HG03354 (cell line): ENCODE results near the gene VPS18.

Experiments
- ATAC-seq: cut with Tn5 transposase; IDR thresholded peaks from one replicate; pipeline ENCODE4 v1.9.1; 2021; ENCODE audit warnings: mild to moderate bottlenecking; ENCODE audit not compliant: unreplicated experiment, poor library complexity, severe bottlenecking

Gene VPS18

DNA sequence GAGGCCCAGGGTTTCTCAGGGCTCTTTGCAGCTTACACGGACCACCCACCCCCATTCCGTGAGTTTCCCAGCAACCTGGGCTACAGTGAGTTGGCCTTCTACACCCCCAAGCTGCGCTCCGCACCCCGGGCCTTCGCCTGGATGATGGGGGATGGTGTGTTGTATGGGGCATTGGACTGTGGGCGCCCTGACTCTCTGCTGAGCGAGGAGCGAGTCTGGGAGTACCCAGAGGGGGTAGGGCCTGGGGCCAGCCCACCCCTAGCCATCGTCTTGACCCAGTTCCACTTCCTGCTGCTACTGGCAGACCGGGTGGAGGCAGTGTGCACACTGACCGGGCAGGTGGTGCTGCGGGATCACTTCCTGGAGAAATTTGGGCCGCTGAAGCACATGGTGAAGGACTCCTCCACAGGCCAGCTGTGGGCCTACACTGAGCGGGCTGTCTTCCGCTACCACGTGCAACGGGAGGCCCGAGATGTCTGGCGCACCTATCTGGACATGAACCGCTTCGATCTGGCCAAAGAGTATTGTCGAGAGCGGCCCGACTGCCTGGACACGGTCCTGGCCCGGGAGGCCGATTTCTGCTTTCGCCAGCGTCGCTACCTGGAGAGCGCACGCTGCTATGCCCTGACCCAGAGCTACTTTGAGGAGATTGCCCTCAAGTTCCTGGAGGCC, 5.4 kb downstream of the VPS18 start:
- no peak for ATAC-seq

DNA sequence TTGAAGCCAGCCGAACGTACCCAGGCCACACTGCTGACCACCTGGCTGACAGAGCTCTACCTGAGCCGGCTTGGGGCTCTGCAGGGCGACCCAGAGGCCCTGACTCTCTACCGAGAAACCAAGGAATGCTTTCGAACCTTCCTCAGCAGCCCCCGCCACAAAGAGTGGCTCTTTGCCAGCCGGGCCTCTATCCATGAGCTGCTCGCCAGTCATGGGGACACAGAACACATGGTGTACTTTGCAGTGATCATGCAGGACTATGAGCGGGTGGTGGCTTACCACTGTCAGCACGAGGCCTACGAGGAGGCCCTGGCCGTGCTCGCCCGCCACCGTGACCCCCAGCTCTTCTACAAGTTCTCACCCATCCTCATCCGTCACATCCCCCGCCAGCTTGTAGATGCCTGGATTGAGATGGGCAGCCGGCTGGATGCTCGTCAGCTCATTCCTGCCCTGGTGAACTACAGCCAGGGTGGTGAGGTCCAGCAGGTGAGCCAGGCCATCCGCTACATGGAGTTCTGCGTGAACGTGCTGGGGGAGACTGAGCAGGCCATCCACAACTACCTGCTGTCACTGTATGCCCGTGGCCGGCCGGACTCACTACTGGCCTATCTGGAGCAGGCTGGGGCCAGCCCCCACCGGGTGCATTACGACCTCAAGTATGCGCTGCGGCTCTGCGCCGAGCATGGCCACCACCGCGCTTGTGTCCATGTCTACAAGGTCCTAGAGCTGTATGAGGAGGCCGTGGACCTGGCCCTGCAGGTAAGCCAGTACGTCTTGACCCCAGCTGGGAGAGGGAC, 6.2 kb downstream of the VPS18 start:
- no peak for ATAC-seq

DNA sequence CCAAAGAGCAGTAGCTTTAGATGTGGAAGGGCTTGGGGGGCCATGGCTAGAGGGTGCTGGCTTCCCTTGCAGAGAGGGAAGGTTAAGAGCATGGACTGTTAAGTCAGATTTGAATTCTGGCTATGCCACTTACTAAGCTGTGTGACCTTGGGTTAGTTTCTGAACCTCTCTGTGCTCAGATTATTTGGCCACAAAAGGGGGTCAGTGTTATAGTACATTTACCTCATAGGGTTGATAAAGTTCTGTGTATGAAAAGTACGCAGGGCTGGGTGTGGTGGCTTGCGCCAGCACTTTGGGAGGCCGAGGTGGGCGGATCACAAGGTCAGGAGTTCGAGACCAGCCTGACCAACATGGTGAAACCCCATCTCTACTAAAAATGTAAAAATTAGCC, 6.8 kb downstream of the VPS18 start:
- ATAC-seq = no peak

DNA sequence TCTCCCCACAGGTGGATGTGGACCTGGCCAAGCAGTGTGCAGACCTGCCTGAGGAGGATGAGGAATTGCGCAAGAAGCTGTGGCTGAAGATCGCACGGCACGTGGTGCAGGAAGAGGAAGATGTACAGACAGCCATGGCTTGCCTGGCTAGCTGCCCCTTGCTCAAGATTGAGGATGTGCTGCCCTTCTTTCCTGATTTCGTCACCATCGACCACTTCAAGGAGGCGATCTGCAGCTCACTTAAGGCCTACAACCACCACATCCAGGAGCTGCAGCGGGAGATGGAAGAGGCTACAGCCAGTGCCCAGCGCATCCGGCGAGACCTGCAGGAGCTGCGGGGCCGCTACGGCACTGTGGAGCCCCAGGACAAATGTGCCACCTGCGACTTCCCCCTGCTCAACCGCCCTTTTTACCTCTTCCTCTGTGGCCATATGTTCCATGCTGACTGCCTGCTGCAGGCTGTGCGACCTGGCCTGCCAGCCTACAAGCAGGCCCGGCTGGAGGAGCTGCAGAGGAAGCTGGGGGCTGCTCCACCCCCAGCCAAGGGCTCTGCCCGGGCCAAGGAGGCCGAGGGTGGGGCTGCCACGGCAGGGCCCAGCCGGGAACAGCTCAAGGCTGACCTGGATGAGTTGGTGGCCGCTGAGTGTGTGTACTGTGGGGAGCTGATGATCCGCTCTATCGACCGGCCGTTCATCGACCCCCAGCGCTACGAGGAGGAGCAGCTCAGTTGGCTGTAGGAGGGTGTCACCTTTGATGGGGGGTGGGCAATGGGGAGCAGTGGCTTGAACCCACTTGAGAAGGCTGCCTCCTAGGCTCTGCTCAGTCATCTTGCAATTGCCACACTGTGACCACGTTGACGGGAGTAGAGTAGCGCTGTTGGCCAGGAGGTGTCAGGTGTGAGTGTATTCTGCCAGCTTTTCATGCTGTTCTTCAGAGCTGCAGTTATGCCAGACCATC, 8.6 kb downstream of the VPS18 start:
- no peak for ATAC-seq

DNA sequence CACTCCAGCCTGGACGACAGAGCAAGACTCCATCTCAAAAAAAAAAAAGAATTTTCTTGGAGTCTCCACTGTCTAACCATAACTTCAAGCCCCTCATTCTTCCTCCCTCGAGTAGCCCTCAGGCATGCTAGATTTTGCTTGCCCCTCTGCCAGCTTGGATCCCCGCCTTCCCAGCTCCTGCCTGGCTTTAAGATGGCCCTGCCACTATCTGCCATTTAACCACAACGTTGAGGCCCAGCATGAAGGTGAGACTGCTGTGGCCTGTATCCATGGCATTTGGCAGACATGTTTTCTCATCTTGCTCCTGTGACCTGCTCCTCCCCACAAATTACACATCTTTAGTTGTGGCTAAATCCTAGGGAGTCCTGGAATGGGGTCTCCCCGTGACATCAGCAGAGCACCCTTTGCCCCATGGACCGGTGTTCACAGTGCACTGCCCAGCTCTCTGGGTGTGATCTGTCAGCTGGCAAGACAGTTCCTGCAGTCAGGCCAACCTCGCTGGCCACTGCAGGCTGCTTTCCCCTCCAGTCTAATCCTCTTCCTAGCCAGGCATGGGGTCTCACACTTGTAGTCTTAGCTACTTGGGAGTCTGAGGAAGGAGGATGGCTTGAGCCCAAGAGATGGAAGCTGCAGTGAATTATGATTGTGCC, 10.4 kb downstream of the VPS18 start:
- no peak for ATAC-seq

DNA sequence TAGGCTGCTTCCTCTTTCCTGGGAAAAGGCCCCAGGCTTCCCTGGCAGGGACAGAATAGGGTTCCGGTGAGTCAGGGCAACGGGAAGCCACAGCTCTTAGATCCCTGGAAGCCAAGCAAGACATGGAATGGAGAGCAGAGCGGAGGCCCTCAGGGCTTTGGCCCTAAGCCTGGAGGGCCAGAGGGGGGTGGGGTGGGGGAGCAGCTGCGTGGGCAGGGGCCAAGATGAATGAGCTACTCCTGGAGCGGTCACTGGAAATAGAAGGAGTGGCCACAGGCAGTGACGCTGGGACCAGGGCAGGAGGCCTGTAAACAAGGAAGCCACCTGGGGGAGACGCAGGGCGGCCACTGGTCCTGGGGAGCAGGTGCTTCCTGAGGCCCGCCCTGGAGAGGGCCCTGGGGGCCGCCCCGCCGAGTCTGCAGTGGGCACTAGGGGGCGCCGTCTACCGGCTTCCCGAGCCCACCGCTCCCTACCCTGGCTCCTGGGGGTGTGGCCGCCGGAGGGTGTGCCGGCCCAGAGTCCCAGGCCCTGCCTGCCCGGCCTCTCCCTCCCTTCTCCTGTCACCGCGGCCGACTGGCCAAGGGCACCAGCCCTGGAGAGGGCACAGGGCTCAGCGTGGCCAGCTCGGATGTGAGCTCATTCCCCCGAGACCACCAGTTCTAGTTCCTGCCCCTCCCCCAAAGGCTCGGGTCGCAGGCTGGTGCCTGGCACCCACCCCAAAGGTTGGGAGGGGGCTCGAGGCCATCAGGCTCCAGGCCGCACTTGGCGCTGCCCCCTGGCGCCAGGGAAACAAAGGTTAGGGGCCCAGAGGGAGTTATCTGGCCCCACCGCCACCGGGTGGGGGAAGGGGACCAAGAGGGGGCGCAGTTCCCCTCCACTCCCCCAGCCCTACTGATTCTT, 12.1 kb downstream of the VPS18 start:
- ATAC-seq = peak; percentile 81

DNA sequence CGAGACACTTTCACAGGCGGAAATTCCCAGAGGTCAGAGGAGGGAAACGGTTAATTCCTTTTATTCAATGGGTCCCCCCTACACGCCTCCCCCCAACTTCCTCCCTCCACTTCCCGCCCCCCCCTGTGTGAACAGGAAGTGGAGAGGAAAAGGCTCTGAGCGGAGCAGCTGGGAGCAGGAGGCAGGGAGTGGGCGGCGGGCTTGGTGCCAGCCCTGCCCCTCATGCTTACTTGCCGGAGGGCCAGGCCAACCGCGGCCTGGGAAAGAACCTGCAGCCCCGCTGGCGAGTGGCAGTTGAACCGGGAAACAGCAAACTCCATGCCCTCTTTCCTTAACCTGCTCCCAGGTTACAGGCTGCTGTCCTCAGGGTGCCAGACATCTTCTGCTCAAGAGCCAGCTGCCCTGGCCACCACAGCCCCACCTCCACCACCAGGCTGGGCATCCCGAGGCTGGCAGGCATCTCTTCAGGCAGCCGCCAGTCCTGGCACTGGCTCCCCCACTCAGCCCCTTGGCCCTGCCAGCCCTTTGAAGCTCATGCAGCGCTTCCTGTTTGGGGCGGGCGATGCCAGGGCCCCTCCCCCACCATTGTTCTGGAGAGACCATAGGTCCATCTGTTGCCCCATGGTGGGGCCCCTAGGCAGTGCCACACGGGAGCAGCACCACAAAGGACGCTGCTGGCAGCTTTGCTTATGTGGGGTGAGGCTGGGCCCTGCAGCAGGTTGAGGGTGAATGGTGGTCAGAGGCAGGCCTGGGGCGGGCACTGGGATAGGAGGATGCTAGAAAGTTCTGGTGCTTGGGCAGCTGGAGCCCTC, 12.9 kb downstream of the VPS18 start:
- no peak for ATAC-seq

DNA sequence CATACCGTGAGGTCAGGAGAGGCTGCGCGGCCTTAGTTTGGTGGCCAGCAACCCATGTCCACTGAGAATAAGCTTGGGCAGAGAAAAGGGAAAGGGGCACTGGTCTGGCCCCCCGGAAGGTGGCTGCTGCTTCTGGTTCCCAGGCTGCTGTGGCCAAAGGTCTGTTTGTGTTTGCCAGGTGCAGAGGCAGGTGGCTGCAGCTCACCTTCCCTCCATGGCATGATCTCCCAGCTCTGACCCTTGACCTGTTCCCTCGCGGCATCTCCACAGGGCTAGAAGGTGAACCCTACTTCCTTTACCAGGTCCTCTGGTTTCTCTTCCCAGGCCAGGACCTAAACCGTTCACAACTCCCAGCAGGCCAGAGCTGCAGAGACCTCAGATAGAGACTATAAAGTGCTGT, 13.8 kb downstream of the VPS18 start:
- ATAC-seq = no peak

DNA sequence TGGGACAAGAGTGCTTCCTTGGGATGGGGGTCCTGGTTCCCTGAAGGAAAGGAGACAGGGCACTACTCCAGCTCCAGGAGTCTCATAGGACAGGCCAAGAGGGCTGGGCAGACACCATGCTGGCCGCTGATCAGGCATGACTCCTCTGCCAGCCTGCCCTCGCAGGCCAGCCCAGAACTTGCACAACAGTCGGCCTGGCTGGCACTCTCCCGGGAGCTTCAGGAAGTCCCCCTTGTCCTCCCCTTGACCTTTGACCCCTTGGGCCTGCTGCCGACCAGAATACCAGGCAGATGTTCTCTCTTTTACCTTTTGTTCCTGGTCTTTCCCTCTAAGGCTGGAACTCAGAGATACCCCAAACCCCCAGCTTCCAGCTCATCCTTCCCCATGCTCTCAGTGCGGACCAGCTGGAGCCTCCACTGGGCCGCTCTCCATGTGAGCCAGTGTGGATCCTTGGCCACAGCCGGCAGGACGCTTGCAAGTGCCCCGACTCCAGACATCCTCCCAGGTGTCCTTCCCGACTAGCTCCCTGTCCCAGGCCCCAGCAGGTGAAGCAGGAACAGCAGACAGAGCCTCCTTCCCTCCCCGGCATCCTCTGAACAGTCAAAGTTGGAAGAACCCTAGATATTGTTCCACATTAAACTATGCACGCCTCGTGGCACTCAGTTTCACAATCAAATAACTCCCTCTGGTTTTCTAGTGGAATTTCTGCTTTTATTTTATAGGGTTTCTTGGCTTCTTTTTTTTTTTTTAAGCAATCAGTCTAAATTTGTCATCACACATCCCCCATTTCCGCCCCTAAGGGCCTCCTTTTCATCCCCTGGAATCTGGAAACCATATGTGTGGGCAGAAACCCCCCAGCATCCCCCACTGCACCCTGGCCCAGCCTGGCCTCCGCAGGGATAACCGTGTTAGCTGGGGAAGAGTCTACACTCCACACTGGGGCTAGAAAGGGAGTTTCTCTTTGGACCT, 15.7 kb downstream of the VPS18 start:
- ATAC-seq = no peak

DNA sequence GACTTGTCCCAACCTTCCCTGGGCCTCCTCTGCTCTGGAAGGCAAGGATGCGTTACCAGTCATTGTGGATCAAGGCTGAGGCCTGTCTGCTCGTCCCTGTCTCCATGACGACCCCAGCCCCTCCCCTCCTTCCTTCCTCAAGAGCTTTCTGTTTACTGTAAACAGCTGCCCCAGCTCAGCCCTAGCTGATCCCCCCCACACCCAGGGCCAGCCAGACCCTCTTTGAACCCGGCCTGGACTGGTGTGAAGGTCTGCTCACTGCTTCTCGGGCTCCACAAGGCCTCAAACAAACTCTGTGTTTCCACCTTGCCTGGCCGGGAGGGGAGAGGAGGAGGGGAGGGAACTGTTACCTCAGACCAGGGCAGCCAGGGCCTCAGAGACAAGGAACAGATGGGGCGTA, 16.9 kb downstream of the VPS18 start:
- no peak for ATAC-seq

DNA sequence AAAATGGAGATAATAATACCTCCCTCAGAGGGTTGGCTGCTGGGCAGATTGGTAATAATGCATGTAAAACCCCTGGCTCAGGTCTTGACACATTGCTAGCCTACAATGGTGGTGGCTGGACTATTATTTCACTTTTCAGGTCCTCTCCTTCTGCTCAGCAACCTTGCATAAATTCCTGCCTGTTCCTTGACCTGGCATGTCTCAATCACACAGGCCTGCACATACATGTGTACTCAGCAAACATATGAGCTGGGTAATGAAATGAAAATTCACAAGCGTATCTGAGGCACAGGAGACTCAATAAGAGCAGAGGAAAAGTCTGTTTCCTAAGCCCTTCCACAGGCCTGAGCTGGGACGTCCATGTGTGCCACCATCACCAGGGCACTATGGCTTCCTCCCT, 17.4 kb downstream of the VPS18 start:
- no peak for ATAC-seq

DNA sequence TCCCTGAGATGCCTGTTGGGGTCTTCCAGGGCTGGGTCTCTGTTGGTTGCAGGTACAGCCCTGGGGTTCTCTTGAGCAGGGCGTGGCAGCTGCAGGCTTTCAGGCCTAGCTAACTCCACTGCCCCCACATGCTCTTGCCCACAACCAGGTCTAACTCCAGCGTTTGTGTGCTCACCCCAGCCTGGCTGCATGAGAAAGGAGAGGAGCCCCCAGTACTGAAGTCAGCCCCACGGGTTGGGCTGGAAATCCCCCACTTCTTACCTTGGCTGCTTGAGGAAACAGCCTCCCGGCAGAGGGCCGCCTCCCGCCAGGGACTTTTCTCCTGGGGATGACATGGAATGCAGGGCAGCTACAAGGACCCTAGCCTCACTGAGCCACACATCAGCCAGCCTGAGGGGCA, 18.2 kb downstream of the VPS18 start:
- ATAC-seq = no peak

DNA sequence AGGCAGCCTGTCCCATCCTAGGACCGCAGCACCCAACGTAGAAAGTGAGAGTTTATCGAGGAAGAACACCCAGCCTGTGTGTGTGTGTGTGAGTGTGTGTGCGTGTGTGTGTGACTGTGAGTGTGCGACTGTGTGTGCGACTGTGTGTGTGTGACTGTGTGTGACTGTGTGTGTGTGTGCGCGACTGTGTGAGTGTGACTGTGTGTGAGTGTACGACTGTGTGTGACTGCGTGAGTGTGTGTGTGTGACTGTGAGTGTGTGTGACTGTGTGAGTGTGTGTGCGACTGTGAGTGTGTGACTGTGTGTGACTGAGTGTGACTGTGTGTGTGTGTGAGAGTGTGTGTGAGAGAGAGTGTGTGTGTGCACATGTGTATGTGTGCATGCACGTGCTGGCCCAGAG, 19.8 kb downstream of the VPS18 start:
- ATAC-seq = no peak

DNA sequence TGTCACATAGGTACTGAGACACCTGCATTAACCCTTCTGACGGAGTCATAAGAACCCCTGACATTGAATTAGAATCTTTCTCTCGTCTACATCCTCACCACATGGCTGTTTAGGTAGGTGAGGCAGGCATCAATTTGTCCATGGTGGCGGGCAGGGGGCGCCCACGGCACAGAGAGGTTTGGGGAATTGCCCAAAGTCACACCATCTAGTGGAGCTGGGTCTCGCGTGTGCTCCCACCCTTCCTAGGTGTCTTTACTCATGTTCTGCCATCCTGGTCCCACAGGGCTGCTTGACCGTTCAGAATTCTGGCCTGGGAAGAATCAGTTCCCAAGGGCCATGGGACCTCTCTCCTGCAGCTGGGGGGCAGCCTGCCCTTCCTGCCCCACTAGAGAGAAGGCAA, 20.2 kb downstream of the VPS18 start:
- ATAC-seq = no peak

DNA sequence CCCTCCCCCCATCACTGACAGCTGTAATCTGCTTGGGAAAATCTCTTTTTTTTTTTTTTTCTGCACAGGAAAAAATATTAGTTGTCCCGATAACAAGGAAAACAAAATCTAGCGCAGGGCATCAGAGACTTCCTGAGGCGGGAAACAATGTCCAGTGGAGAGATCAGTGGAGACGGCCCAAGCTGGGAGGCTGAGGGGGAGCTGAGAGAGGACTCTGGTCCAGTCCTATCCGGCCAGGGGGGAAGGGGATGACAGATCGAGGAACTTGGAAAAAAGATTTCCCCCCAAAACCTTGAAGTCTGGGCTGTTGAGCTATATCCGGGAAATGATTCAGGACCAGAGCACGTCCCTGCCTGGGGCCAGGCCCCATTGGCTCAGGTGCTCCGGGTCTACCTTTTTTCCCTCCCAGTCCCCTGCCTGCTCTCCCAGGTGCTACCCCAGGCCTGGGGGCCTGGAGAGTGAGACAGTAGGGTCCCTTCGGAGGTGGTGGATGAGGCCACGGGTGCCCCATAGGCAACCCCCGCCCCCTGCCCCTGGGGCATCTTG, 20.9 kb downstream of the VPS18 start:
- no peak for ATAC-seq

DNA sequence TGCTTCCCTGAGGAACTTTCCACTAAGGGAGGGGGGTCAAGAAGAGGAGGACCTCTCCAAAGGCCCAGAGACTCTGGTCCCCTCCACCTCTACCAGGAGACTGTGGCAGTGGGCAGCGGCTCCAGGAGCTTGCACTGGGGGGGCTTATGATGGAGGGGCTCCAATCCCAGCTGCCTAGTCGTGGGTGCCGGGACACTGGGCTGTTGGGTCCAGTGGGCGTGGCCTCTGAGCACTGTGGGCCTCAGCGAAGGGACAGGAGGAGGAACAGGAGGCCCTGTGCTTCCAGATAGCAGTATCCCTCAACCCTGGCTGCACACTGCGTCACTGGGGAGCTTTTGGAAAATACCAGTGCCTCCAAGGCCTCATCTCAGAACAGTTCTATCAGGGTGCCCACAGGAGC, 21.4 kb downstream of the VPS18 start:
- ATAC-seq = no peak

DNA sequence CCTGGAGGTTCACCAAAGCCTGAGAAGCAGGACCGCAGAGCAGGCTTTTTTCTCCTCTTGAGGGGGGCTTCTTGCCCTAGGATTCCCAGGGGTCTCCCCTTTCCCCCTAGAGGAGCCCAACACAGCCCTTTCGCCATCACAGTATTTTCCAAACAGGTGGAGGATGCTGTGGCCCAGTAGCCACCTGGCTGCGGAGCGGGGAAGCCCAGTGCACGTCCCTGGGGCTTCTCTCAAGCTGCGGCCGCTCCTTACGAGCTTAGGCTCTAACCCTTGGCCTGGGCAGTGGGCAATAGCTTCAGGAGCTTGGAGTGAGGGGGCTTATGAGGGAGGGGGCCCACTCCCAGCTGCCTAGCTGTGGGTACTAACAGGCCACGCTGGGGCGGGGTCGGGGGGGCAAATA, 23.3 kb downstream of the VPS18 start:
- no peak for ATAC-seq
